GM21360 (cell line): Measurements from ENCODE around the gene CBARP.

Source experiments
- ATAC-seq: cut with Tn5 transposase; IDR thresholded peaks from one replicate; pipeline ENCODE4 v1.9.1; 2021; ENCODE audit warnings: mild to moderate bottlenecking, moderate library complexity; ENCODE audit not compliant: unreplicated experiment

Gene CBARP

GRCh38 chr19:1275976-1276627, 38.3 kb upstream of the CBARP start:
- ATAC-seq: no peak

GRCh38 chr19:1275260-1275975, 37.6 kb upstream of the CBARP start, which contains the start of gene FAM174C:
Gene FAM174C, plus strand, starts transcription at chr19:1275530. Its CDS starts 20 bp downstream, at chr19:1275550.
- ATAC-seq: peak; percentile 57

GRCh38 chr19:1274852-1275259, 37.1 kb upstream of the CBARP start:
- no peak for ATAC-seq

- no peak for ATAC-seq
These were observed 36.5 kb upstream of the CBARP start for GRCh38 chr19:1274081-1274851.

GRCh38 chr19:1273263-1274041, 35.6 kb upstream of the CBARP start:
- ATAC-seq: no peak

- ATAC-seq: no peak
These were observed 34.8 kb upstream of the CBARP start for GRCh38 chr19:1272423-1273262.

- no peak for ATAC-seq
These were observed 34.0 kb upstream of the CBARP start for GRCh38 chr19:1271528-1272422.

- no peak for ATAC-seq
These were observed 33.2 kb upstream of the CBARP start for GRCh38 chr19:1270854-1271527.

GRCh38 chr19:1270213-1270853, 32.5 kb upstream of the CBARP start:
- no peak for ATAC-seq

GRCh38 chr19:1269478-1270212, 31.8 kb upstream of the CBARP start:
- ATAC-seq: peak; percentile 13

- ATAC-seq: peak; percentile 44
These were observed 31.3 kb upstream of the CBARP start, which contains the start of gene CIRBP for GRCh38 chr19:1269065-1269477. Gene CIRBP, plus strand, starts transcription at chr19:1269332. Its CDS starts 1,602 bp downstream, at chr19:1270934.

GRCh38 chr19:1268226-1269064, 30.6 kb upstream of the CBARP start:
- no peak for ATAC-seq

- ATAC-seq: no peak
These were observed 29.8 kb upstream of the CBARP start for GRCh38 chr19:1267477-1268225.

GRCh38 chr19:1266916-1267476, 29.2 kb upstream of the CBARP start:
- ATAC-seq: peak; percentile 3
